Measurements from ENCODE around the gene DDX56.
"Not testable (repeated sequence)": the region's sequence is repeated elsewhere in the genome, so short reads cannot be mapped to it uniquely, and the experiment has no call there.

The DDX56 gene

DNA sequence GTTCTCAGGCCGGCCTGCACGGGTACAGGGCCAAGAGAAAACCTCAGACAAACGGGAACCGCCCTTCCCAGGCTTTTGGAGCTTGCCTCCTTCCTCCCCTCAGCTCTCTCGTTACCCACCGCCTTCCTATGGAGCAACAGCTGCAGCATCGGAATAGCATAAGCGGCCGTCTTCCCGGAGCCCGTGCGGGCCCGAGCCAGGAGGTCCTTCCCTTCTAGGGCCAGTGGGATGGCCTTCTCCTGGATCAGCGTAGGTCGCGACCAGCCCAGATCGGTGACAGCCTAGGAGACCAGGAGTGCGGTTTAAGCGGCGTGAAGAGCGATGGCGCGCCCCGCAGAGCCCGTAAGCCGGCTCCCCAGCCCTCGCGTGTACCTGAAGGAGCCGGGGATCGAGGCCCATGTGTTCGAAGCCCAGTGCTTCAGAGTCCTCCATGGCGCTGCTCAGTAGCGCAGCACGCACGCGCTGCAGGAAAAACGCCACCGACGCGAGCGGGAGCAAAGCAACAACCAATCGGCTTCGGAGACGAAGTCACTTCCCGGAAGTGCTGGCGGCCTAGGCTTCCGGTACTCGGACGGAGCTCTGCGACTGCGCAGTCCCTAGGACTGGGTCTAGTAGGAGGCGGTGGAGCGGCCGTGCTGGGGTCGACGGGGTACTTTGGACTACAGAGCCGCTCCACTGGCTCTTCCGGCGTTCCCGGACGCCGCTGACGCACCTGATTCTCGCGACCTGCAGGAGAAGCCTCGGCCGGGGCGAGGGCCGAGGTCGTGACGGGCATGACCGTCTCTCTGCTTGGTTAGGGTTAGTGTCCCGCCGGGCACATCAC, at the start of gene DDX56:
DDX56 (minus strand) TSS at position 445 of the 823 bp plus-strand sequence; CDS start at position 432, 13 bp downstream.
- peak; percentile 96 for DNase-seq

GRCh38 chr7:44622342-44623151, 48.8 kb upstream of the DDX56 start:
- peak; percentile 60 for DNase-seq

- no peak for DNase-seq
These were observed 48.0 kb upstream of the DDX56 start for GRCh38 chr7:44621750-44622103.

- DNase-seq: no peak
These were observed 47.5 kb upstream of the DDX56 start for GRCh38 chr7:44621034-44621749.

DNA sequence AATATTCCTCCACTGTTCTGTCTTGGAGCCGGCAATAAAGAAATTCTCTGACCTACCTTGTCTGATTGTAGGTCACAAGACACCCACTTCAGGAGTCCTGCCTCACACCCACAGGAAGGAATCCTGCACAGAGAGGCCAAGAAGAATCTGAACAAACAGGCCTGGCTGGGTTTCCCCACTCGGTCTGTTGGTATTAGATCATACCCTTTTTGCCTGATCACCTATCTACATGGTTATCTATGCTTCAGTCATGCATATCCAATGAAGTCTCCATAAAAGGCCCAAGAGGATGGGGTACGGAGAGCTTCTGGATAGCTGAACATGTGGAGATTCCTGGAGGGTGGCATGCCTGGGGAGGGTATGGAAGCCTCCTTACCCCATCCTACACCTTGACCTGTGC, 45.0 kb upstream of the DDX56 start:
- no peak for DNase-seq

GRCh38 chr7:44618045-44618444, 44.3 kb upstream of the DDX56 start:
- no peak for DNase-seq

GRCh38 chr7:44617225-44617890, 43.6 kb upstream of the DDX56 start:
- peak; percentile 47 for DNase-seq

DNA sequence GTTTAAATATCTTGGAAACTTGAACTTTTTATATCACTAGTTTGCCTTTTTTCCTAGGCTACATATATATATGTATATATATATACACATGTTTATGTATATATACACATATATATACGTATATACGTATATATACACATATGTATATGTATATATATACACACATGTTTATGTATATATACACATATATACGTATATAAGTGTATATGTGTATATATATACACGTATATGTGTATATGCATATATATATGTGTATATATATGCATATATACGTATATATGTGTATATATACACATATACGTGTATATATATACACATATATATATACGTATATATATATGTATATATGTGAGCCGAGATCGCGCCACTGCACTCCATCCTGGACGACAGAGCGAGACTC, 42.8 kb upstream of the DDX56 start:
- DNase-seq: no peak

- DNase-seq: no peak
These were observed 42.1 kb upstream of the DDX56 start for GRCh38 chr7:44615793-44616192.

- DNase-seq: no peak
These were observed 41.5 kb upstream of the DDX56 start for GRCh38 chr7:44615149-44615611.

GRCh38 chr7:44609829-44610228, 36.1 kb upstream of the DDX56 start:
- no peak for DNase-seq

- DNase-seq: no peak
These were observed 35.4 kb upstream of the DDX56 start for GRCh38 chr7:44608916-44609648.

DNA sequence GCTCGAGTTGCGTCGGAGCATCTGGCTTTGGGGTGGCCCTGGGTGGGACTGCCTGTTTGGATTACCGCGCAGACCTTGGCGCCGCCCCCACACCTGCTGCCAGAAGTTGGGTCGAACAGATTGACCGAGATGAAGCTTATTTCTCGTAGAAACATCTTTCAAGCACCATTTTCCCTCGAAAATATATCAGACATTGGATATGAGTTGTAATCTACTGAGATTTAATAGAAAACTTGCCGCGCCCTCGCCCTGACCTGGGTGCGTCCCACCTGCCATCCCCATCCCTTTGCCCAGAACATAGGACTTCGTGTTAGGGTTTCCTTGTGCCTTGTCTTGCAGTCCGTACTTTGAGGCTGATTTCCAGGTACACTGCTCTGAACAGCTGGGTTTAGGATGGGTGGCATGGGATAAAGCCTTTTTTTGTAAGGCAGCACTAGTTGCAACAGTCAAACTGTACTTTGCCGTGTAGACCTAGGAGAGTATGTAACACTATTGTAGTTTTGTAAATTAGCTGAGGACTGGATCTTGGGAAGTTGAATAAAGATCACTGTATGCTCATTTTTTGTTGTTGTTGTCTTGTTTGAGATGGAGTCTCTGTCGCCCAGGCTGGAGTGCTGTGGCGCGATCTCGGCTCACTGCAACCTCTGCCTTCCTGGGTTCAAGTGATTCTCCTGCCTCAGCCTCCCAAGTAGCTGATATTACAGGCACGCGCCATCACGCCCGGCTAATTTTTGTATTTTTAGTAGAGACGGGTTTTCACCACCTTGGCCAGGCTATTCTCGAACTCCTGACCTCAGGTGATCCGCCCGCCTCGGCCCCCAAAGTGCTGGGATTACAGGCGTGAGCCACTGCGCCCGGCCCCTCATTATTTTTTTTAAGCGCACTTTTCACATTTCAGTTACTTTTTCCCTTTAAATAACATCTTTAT, 33.7 kb upstream of the DDX56 start:
- no peak for DNase-seq

GRCh38 chr7:44606341-44607140, 32.8 kb upstream of the DDX56 start, which contains the start of gene OGDH:
OGDH (plus strand) TSS chr7:44606627; CDS start chr7:44624344, 17,717 bp downstream.
- peak; percentile 100 for DNase-seq

GRCh38 chr7:44604941-44605340, 31.2 kb upstream of the DDX56 start:
- DNase-seq: no peak

GRCh38 chr7:44603193-44603592, 29.5 kb upstream of the DDX56 start:
- DNase-seq: no peak

- no peak for DNase-seq
These were observed 28.8 kb upstream of the DDX56 start for GRCh38 chr7:44602576-44602910.

- no peak for DNase-seq
These were observed 25.5 kb upstream of the DDX56 start for GRCh38 chr7:44599222-44599621.

- not testable (repeated sequence) for DNase-seq
These were observed 23.5 kb upstream of the DDX56 start for GRCh38 chr7:44597181-44597580.
